GM12872 (cell line): ENCODE data around the gene MFN2.
A peak's percentile ranks its signal among the peaks of the same experiment; 100 is the strongest.

Experiments
- CTCF ChIP-seq: IDR thresholded peaks from 3 replicates; pipeline ENCODE4 v1.5.1; 2011; ENCODE audit warnings: low read depth, mild to moderate bottlenecking, low read length, moderate library complexity; ENCODE audit not compliant: insufficient read depth

Gene MFN2

DNA sequence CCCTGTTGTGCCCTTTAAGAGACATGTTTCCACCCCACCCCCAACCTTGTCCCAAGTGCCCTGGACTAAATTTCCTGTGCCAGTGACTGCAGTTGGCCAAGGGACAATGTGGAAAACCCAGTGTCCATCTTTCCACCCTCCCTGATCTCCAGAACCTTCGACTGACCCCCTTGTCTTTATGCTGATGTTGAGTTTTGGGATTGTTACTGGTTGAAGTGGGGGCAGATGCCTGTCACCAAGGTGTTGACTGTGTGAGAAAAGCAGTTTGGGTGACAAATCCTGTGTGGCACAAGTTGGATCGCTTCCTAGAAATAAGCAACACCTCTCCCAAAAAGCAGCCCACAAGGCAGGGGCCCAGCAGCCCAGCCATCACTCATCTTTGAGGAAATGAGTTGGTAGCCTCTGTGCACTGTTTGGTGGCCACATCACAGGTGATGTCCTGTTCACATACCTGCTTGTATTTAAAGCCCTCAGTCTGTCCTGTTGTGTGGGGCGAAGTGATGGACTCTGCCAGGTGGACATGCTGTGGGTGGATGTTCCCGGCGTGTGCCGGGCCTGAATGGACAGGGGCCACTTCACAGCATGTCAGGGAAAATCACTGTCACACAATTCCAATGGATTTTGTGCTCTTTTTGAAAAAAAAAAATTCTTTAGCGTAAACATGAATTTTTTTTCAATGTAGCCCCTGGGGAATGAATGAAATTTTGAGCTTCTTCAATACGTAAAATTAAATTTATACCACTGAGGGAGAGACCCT, 32.5 kb downstream of the MFN2 start:
- TF ChIP-seq CTCF, result no peak

DNA sequence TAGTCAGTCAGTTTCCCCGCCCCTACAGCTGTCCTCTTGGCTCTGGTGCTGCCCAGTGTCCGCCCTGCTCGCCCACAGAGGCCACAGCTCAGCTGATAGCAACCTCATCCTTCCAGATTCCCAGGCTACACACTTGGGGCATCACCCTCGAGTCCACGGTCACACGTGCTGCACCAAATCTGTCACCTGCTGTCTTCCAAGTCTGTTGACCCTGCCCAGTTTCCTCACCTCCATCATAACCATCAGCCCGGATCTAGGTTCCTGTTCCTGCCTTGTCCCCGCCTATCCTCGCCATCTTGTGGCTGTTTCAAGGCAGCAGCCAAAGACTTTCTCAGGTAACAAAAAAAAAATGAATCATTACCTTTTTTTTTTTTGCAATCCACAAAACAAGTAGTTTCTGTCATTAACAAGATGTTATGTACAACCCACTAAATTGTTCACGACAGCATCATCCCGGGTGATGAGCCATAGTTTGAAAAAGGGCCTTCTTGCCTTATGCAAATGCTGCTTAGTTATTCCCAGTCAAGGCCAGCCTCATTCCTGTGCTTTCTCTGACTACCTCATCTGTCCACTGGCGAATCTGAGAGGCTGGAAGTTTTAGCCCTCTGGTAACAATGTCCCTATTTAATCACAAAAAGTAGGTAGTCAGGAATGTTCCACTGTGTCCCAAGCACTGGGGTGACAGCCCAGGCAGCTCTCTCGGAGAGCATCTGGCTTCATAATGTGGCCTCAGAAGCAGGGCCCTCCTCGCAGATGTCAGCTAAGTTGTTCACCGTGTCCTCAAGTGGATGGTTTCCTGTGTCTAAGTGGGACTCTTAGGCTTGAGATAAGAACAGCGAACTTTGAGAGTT, 34.1 kb downstream of the MFN2 start:
- peak; percentile 14; the same call in 1 of the 3 replicates for TF ChIP-seq CTCF

- TF ChIP-seq CTCF, result no peak
These were observed 34.8 kb downstream of the MFN2 start for GRCh38 chr1:12015001-12015491.

DNA sequence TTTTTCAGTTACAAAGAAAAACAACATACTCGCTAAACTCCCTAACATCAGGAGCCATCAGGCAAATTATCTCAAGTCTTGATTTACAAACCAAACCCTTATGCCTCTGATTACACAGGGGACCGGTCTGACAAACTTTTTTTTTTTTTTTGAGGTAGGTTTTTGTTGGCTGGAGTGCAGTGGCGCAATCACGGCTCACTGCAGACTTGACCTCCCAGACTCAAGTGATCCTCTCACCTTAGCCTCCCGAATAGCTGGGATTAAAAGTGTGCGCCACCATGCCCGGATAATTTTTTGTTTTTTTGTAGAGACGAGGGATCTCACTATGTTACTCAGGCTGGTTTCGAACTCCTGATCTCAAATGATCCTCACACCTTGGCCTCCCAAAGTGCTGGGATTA, 35.3 kb downstream of the MFN2 start:
- TF ChIP-seq CTCF, result no peak

- TF ChIP-seq CTCF, result no peak
These were observed 35.9 kb downstream of the MFN2 start for GRCh38 chr1:12016182-12016581.

GRCh38 chr1:12019858-12020509, 39.7 kb downstream of the MFN2 start:
- no peak for TF ChIP-seq CTCF

GRCh38 chr1:12021616-12022015, 41.4 kb downstream of the MFN2 start:
- no peak for TF ChIP-seq CTCF
